ENCODE measurements around the gene ZNF718. TPM values are rescaled to one million over a fixed set of nuclear protein-coding genes. Genes with fewer than 3 reads are reported as not detected.
"Not testable (repeated sequence)": the region's sequence is repeated elsewhere in the genome, so short reads cannot be mapped to it uniquely, and the experiment has no call there.

ZNF718 gene
- polyA plus RNA-seq, 1 donor from 2014 or later: 11.4 TPM

- Histone ChIP-seq H3K36me3 (ENCODE audit: insufficient read depth, low read length) (no peaks in the 10 kb centered on the region), H3K9me3 (ENCODE audit: low read length) (peaks cover 15% of the 10 kb centered on the region), H3F3A (ENCODE audit: insufficient read depth, low read length, poor library complexity, severe bottlenecking) (no peaks in the 10 kb centered on the region), H3K27ac (ENCODE audit: low read length) (no peak overlapping the region), H3K9ac (ENCODE audit: low read length) (no peak overlapping the region), H3K4me2 (ENCODE audit: low read length) (no peak overlapping the region), H3K9me2 (ENCODE audit: insufficient read depth, low read length) (no peaks in the 10 kb centered on the region), H3K4me3 (ENCODE audit: low read length) (no peak overlapping the region), H4K20me1 (ENCODE audit: insufficient read depth) (no peaks in the 10 kb centered on the region), H3K79me2 (replicated peaks; ENCODE audit: insufficient read depth, low read length) (no peaks in the 10 kb centered on the region), H3K27me3 (ENCODE audit: insufficient read depth, low read depth, low read length) (no peaks in the 10 kb centered on the region), H2AFZ (ENCODE audit: low read depth, low read length) (no peak overlapping the region)
- TF ChIP-seq EZH2 (IDR thresholded peaks at IDR 0.05; ENCODE audit: borderline replicate concordance, insufficient read depth, low read length, poor library complexity, severe bottlenecking) (no peak), RAD21 (conservative IDR thresholded peaks at IDR 0.05) (no peak), POLR2AphosphoS5 (IDR thresholded peaks at IDR 0.05) (no peak)
These were observed 63.8 kb downstream of the ZNF718 start for GRCh38 chr4:188091-188490.

- H2AFZ ChIP-seq (ENCODE audit: low read depth, low read length); H3F3A ChIP-seq (ENCODE audit: insufficient read depth, low read length, poor library complexity, severe bottlenecking); H3K9me2 ChIP-seq (ENCODE audit: insufficient read depth, low read length); H3K9ac ChIP-seq (ENCODE audit: low read length); H3K27ac ChIP-seq (ENCODE audit: low read length); H3K4me3 ChIP-seq (ENCODE audit: low read length); H4K20me1 ChIP-seq (ENCODE audit: insufficient read depth); H3K36me3 ChIP-seq (ENCODE audit: insufficient read depth, low read length); H3K27me3 ChIP-seq (ENCODE audit: insufficient read depth, low read depth, low read length); H3K9me3 ChIP-seq (ENCODE audit: low read length); H3K79me2 ChIP-seq (replicated peaks; ENCODE audit: insufficient read depth, low read length); H3K4me2 ChIP-seq (ENCODE audit: low read length): not testable (repeated sequence)
These were observed 70.9 kb downstream of the ZNF718 start for GRCh38 chr4:195159-195558.

GRCh38 chr4:200936-201335 is 76.6 kb downstream of the ZNF718 start:
- peaks cover 7% of the 10 kb centered on the region for H3K36me3 ChIP-seq (ENCODE audit: insufficient read depth, low read length)
- no peak overlapping the region for H3K27ac ChIP-seq (ENCODE audit: low read length)
- peaks cover 3% of the 10 kb centered on the region for H3K9me3 ChIP-seq (ENCODE audit: low read length)
- no peak overlapping the region for H3K4me3 ChIP-seq (ENCODE audit: low read length)
- H3K79me2 ChIP-seq (replicated peaks; ENCODE audit: insufficient read depth, low read length): no peaks in the 10 kb centered on the region
- no peaks in the 10 kb centered on the region for H4K20me1 ChIP-seq (ENCODE audit: insufficient read depth)
- H3K27me3 ChIP-seq (ENCODE audit: insufficient read depth, low read depth, low read length): no peaks in the 10 kb centered on the region
- H3K9ac ChIP-seq (ENCODE audit: low read length): no peak overlapping the region
- H2AFZ ChIP-seq (ENCODE audit: low read depth, low read length): no peak overlapping the region
- H3K9me2 ChIP-seq (ENCODE audit: insufficient read depth, low read length): no peaks in the 10 kb centered on the region
- no peaks in the 10 kb centered on the region for H3F3A ChIP-seq (ENCODE audit: insufficient read depth, low read length, poor library complexity, severe bottlenecking)
- no peak overlapping the region for H3K4me2 ChIP-seq (ENCODE audit: low read length)
- TF ChIP-seq TAF1 (IDR thresholded peaks at IDR 0.05; ENCODE audit: low read depth) (no peak), REST (IDR thresholded peaks at IDR 0.05; ENCODE audit: borderline replicate concordance) (no peak), EP300 (conservative IDR thresholded peaks at IDR 0.05; ENCODE audit: poor library complexity, severe bottlenecking) (no peak), SMC3 (conservative IDR thresholded peaks at IDR 0.05; ENCODE audit: poor library complexity) (no peak), MXI1 (conservative IDR thresholded peaks at IDR 0.05; ENCODE audit: poor library complexity, severe bottlenecking) (no peak), CTCF (IDR thresholded peaks at IDR 0.05; ENCODE audit: poor library complexity, severe bottlenecking) (no peak), POLR2AphosphoS5 (IDR thresholded peaks at IDR 0.05) (no peak), EZH2 (IDR thresholded peaks at IDR 0.05; ENCODE audit: borderline replicate concordance, insufficient read depth, low read length, poor library complexity, severe bottlenecking) (no peak), RAD21 (conservative IDR thresholded peaks at IDR 0.05) (no peak)

GRCh38 chr4:202822-203221 is 78.5 kb downstream of the ZNF718 start:
- H3K27me3 ChIP-seq (ENCODE audit: insufficient read depth, low read depth, low read length); H3K9me2 ChIP-seq (ENCODE audit: insufficient read depth, low read length); H3K36me3 ChIP-seq (ENCODE audit: insufficient read depth, low read length); H3K79me2 ChIP-seq (replicated peaks; ENCODE audit: insufficient read depth, low read length); H3K27ac ChIP-seq (ENCODE audit: low read length); H3K4me3 ChIP-seq (ENCODE audit: low read length); H2AFZ ChIP-seq (ENCODE audit: low read depth, low read length); H3F3A ChIP-seq (ENCODE audit: insufficient read depth, low read length, poor library complexity, severe bottlenecking); H3K9me3 ChIP-seq (ENCODE audit: low read length); H3K9ac ChIP-seq (ENCODE audit: low read length); H4K20me1 ChIP-seq (ENCODE audit: insufficient read depth); H3K4me2 ChIP-seq (ENCODE audit: low read length): not testable (repeated sequence)
